ENCODE data around the gene C21orf58.

The C21orf58 gene

DNA sequence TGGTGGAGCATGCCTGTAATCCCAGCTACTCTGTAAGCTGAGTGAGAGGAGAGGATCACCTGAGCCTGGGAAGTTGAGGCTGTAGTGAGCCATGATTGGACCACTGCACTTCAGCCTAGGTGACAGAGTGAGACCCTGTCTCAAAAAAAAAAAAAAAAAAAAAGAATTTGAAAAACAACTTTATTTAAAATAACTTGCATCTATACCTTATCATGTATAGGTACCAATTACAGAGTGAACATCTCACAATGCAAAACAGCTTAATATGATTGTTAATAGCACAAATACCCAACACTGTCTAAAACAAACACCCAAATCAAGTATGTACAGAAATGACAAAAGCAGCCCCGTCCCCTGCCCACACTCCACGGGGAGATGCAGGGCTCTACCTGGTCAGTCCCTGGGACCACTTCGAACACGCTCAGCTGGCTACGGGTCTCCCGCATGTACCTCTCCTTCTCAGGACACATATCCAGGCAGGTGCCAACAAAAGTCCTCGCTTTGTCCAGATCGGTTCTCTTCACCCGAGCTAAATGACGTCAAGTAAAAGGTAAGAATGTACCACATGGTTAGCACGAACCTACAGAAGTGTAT is 48.8 kb downstream of the C21orf58 start:
- no peak overlapping the region for H3K4me3 ChIP-seq (ENCODE audit: low read depth, low read length)
- no peak for DNase-seq (ENCODE audit: low read depth)
- TF ChIP-seq, protein P1, sequence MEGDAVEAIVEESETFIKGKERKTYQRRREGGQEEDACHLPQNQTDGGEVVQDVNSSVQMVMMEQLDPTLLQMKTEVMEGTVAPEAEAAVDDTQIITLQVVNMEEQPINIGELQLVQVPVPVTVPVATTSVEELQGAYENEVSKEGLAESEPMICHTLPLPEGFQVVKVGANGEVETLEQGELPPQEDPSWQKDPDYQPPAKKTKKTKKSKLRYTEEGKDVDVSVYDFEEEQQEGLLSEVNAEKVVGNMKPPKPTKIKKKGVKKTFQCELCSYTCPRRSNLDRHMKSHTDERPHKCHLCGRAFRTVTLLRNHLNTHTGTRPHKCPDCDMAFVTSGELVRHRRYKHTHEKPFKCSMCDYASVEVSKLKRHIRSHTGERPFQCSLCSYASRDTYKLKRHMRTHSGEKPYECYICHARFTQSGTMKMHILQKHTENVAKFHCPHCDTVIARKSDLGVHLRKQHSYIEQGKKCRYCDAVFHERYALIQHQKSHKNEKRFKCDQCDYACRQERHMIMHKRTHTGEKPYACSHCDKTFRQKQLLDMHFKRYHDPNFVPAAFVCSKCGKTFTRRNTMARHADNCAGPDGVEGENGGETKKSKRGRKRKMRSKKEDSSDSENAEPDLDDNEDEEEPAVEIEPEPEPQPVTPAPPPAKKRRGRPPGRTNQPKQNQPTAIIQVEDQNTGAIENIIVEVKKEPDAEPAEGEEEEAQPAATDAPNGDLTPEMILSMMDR (IDR thresholded peaks at IDR 0.05; ENCODE audit: low read depth, low read length, missing control alignments), result no peak

DNA sequence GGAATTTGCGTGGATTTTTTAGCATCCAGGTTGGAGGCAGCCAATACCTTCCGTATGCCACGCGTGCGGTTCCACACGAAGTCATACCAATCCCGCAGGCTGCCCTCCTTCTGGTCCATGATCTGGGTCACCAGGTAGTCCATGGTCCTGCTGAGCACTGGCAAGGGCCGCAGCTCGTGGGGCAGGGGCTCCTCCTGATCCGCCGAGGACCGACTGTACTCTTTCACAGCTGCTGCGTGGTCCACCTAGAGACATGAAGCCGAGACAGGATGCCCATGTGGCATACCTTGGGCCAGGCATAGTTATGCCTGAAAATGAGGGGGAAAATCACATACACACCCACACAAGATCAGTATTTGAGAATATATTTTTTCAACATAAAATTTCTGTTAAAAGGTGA is 50.3 kb downstream of the C21orf58 start:
- no peak overlapping the region for H3K4me3 ChIP-seq (ENCODE audit: low read depth, low read length)
- DNase-seq (ENCODE audit: low read depth), result no peak
- TF ChIP-seq, protein P1 (IDR thresholded peaks at IDR 0.05; ENCODE audit: low read depth, low read length, missing control alignments), result no peak

DNA sequence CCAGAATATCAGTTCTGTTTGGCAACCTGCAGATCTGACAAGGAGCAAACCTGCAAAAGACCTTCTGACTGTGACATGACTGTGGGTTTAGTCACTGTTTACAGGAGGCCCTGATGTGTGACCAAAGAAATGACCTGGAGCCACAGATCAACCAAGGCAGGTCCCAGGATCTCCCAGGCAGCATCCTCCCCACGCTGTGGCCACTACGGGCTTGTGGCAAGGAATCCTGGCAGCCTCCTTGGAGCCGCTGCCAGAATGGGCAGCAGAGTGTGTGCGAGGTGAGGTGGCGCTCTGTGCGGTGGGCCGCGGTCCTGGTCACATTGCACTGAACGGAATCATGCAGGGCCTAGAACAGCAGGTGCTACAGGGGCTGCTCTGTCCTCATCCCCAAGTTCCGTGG is 54.2 kb downstream of the C21orf58 start:
- no peak for DNase-seq (ENCODE audit: low read depth)
- TF ChIP-seq, protein P1 (IDR thresholded peaks at IDR 0.05; ENCODE audit: low read depth, low read length, missing control alignments), result no peak
- no peak overlapping the region for H3K4me3 ChIP-seq (ENCODE audit: low read depth, low read length)

DNA sequence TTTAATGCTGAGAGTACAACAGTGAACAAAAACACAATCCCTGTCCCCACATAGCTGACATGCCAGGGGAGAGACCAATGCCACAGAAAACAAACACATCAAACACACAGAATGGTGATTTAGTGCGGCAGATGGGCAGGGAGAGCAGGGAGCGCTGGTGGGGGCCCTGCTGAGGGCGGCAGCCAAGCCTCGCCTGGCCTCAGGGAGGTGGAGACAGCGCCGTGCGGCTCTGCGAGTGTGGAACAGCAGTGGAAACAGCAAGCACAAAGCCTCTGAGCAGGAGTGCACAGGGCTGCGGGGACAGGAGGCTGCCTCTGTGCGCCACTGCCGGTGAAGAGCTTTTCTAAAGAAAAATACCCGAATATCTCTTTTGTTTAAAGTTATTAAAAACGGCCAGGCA is 55.3 kb downstream of the C21orf58 start:
- DNase-seq (ENCODE audit: low read depth), result no peak
- H3K4me3 ChIP-seq (ENCODE audit: low read depth, low read length), result no peak overlapping the region
- TF ChIP-seq, protein P1 (IDR thresholded peaks at IDR 0.05; ENCODE audit: low read depth, low read length, missing control alignments), result no peak

DNA sequence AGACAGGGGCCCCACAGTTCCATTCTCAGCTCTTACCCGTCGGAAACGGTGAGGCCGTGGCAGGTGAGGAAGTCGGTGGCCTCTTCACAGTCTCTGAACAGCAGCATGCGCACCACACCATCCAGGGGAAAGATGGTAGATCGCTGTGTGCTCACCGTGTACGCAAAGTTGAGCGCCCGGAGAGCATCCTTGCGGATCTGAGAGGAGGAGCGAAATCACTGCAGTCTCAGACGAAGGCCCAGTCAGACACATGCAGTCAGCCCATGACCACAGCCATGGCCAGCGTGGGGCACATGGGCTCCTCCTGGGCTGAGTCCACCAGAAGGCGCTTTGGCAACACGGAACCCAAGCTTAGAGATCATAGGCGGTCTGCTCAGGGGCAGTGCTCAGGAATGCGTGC is 56.7 kb downstream of the C21orf58 start:
- TF ChIP-seq, protein P1 (IDR thresholded peaks at IDR 0.05; ENCODE audit: low read depth, low read length, missing control alignments), result no peak
- no peak overlapping the region for H3K4me3 ChIP-seq (ENCODE audit: low read depth, low read length)
- DNase-seq (ENCODE audit: low read depth), result no peak

DNA sequence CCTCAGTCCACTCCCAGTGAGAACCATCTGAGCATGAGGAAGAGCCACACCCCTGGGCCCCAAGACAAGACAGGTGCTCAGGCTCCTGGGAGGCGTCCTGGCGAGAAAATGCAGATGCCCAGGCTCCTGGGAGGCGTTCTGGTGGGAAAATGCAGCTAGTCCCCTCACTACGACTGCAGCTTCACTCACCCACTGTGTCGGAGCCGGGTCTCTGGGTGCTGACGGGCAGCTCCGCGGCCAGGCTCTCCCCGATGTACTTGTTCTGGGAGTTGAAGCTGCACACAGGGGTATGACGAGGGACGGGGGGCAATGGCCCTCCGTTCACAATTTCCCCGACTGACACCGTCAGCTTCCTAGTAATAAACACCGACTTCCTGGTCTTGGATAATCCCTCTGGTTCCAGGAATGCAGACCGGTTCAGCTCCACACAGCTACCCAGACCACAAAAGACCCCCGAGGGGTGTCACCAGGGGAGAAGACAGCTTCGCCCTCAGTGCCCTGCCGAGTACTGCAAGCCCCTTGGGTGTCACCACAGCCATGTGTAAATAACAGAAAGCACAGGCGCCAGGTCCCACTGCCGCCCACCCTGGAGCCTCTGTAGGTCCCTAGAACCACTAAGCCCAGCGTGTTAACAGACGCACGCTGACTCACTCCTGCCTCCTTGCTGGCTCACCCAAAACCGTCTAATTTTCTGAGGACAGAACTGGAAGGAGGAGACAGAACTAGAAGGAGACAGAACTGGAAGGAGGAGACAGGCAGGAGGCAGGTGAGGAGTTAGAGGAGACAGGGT is 57.7 kb downstream of the C21orf58 start:
- DNase-seq (ENCODE audit: low read depth), result no peak
- TF ChIP-seq, protein P1 (IDR thresholded peaks at IDR 0.05; ENCODE audit: low read depth, low read length, missing control alignments), result no peak
- H3K4me3 ChIP-seq (ENCODE audit: low read depth, low read length), result no peak overlapping the region

Data from GM12864 (cell line).